Measurements from ENCODE around the gene ZNF316.
"Not testable (repeated sequence)": the region's sequence is repeated elsewhere in the genome, so short reads cannot be mapped to it uniquely, and the experiment has no call there.

ZNF316 gene

DNA sequence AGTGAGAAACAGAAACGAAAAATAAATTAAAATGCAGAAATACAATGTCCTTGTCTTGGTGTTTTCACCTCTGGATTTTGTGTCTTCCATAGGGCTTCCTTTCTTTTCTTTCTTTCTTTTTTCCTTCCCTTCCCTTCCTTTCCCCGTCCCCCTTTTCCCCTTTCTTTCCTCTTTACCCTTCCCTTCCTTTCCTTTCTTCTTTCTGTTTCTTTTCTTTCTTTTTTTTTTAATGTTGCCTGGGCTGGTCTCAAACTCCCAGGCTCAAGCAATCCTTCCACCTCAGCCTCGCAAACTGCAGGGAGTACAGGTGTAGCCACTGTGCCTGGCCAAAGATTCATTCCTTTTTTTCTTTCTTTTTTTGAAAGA is 12.9 kb upstream of the ZNF316 start:
- Histone ChIP-seq H3K4me3 (no peak overlapping the region), H4K20me1 (peaks cover 0 to 4% (median 0%) of the 10 kb centered on the region in 11 experiments; a peak in 1 of 22 replicates), H3K36me3 (no peaks in the 10 kb centered on the region; a peak in 1 of 22 replicates), H3K4me1 (peaks cover 24 to 40% (median 30%) of the 10 kb centered on the region in 10 experiments), H3K9ac (peak overlapping the region in 2 of 11 experiments; percentile 16 to 54; a peak in 2 of 22 replicates), H3K9me3 (replicated peaks in 1 of 11) (peaks cover 0 to 13% (median 0%) of the 10 kb centered on the region in 11 experiments; a peak in 3 of 22 replicates), H3K4me2 (peak overlapping the region; percentile 21 to 71 (median 57); a peak in 20 of 22 replicates), H3K27me3 (peaks cover 0 to 4% (median 0%) of the 10 kb centered on the region in 11 experiments; a peak in 2 of 22 replicates), H3K27ac (no peak overlapping the region)
- no peak for TF ChIP-seq Cebpa-rat (IDR thresholded peaks at IDR 0.05)

- Histone ChIP-seq H3K4me3 (no peak overlapping the region), H3K4me1 (peaks cover 8 to 26% (median 16%) of the 10 kb centered on the region in 10 experiments; a peak in 19 of 20 replicates), H3K27me3 (no peaks in the 10 kb centered on the region), H3K9ac (no peak overlapping the region), H3K4me2 (no peak overlapping the region), H3K27ac (no peak overlapping the region), H4K20me1 (no peaks in the 10 kb centered on the region), H3K36me3 (no peaks in the 10 kb centered on the region), H3K9me3 (replicated peaks in 1 of 11) (no peaks in the 10 kb centered on the region)
- TF ChIP-seq Cebpa-rat (IDR thresholded peaks at IDR 0.05) = no peak
These were observed 9.1 kb upstream of the ZNF316 start for GRCh38 chr7:6628045-6628444.

DNA sequence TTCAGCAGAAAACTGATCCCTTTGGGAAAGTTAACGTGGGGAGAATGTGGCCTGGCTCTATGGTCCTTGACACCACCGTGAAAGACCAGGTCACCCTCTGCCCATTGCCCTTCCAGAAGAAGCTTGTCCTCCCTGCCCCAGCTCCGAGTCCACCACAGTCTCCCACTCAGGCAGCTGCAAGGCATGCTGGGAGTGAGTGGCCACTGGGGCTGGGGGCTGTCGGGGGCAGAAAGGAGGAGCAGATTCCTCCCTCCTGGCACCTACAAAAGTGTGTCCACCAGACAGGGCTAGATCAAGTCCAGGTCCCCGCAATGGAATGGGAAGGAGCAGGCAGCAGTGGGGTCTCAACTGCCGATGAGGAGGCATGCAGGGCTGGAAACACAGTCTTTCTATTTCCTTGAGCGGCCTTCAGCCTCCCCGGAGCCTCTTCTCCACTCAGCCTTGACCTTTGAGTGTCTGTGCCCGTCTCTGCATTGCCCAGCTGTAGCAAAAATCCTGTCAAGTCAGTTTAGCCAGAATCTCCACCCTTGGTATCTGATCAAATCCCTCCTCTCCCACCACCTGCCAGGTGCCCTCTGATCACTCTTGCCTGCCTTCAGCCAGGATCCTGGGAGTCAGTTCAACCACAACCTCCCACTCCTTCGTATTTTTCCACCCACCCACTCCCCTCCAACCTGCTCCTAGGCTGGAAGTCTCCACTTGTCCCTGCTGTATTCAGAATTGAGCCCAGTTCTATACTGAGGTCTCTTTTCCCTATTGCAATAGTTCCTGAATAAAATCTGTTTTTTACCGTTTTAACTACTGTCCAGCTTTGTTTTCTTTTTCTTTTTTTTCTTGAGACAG is 6.9 kb upstream of the ZNF316 start:
- Histone ChIP-seq H3K4me3 (no peak overlapping the region), H3K36me3 (no peaks in the 10 kb centered on the region), H4K20me1 (no peaks in the 10 kb centered on the region), H3K4me2 (peak overlapping the region in 4 of 11 experiments; percentile 3 to 28 (median 16); a peak in 5 of 22 replicates), H3K4me1 (peaks cover 14 to 25% (median 21%) of the 10 kb centered on the region in 10 experiments; a peak in 19 of 20 replicates), H3K9ac (no peak overlapping the region), H3K9me3 (replicated peaks in 1 of 11) (peaks cover 0 to 19% (median 7%) of the 10 kb centered on the region in 11 experiments; a peak in 14 of 22 replicates), H3K27ac (no peak overlapping the region), H3K27me3 (no peaks in the 10 kb centered on the region)
- TF ChIP-seq Cebpa-rat (IDR thresholded peaks at IDR 0.05) = no peak

- Histone ChIP-seq H3K27ac (no peak overlapping the region), H3K36me3 (no peaks in the 10 kb centered on the region), H3K4me3 (no peak overlapping the region), H3K27me3 (no peaks in the 10 kb centered on the region), H4K20me1 (no peaks in the 10 kb centered on the region), H3K4me1 (peaks cover 27 to 39% (median 34%) of the 10 kb centered on the region in 10 experiments), H3K9me3 (replicated peaks in 1 of 11) (peaks cover 0 to 32% (median 7%) of the 10 kb centered on the region in 11 experiments; a peak in 15 of 22 replicates), H3K9ac (no peak overlapping the region), H3K4me2 (no peak overlapping the region)
- no peak for TF ChIP-seq Cebpa-rat (IDR thresholded peaks at IDR 0.05)
These were observed 5.5 kb upstream of the ZNF316 start for GRCh38 chr7:6631605-6632004.

DNA sequence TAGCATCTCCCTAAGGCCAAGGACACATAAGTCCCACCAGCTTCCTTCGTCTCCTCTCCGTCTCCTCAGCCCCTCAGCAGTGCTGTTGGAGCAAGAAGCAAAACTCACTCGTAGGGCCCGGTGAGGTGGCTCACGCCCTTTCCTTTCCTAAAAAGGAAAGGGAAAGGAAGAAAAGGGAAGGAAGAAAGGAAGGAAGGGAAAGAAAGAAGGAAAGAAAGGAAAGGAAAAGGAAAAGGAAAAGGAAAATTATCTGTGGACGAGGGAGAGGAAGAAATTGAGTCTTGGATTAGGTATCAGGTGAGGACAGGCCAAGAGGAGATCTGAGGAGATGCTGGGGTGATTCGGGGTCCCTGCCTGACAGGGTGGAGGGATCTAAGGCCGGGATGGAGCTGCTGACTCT is 3.1 kb upstream of the ZNF316 start:
- Histone ChIP-seq H3K9ac (peak overlapping the region in 1 of 11 experiments; percentile 29; a peak in 1 of 22 replicates), H3K4me2 (peak overlapping the region; percentile 8 to 97 (median 47); a peak in 20 of 22 replicates), H3K27ac (peak overlapping the region in 9 of 11 experiments; percentile 62 to 97 (median 91); a peak in 16 of 22 replicates), H3K36me3 (peaks cover 2 to 6% (median 5%) of the 10 kb centered on the region in 11 experiments; a peak in 13 of 22 replicates), H3K4me1 (peaks cover 38 to 56% (median 50%) of the 10 kb centered on the region in 10 experiments), H3K27me3 (no peaks in the 10 kb centered on the region), H4K20me1 (peaks cover 6 to 16% (median 9%) of the 10 kb centered on the region in 11 experiments; a peak in 15 of 22 replicates), H3K9me3 (replicated peaks in 1 of 11) (peaks cover 0 to 32% (median 7%) of the 10 kb centered on the region in 11 experiments; a peak in 15 of 22 replicates), H3K4me3 (no peak overlapping the region)
- TF ChIP-seq Cebpa-rat (IDR thresholded peaks at IDR 0.05) = no peak

DNA sequence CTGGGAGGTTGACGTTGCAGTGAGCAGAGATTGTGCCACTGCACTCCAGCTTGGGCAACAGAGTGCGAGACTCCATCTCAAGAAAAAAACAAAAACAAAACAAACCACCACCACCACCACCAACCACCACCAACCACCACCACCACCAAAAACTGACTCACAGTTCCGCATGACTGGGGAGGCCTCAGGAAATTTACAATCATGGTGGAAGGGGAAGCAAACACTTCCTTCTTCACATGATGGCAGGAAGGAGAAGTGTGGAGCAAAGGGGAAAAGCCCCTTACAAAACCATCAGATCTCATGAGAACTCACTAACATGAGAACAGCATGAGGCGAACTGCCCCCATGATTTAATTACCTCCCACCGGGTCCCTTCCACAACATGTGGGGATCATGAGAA is 2.1 kb upstream of the ZNF316 start:
- Histone ChIP-seq H3K27ac (peak overlapping the region; percentile 79 to 98 (median 94)), H3K36me3 (peaks cover 11 to 16% (median 14%) of the 10 kb centered on the region in 11 experiments; a peak in 21 of 22 replicates), H4K20me1 (peaks cover 9 to 26% (median 18%) of the 10 kb centered on the region in 11 experiments; a peak in 15 of 22 replicates), H3K9ac (peak overlapping the region in 9 of 11 experiments; percentile 26 to 92 (median 55); a peak in 13 of 22 replicates), H3K4me1 (peaks cover 48 to 64% (median 59%) of the 10 kb centered on the region in 10 experiments), H3K4me2 (peak overlapping the region in 10 of 11 experiments; percentile 81 to 97 (median 88); a peak in 20 of 22 replicates), H3K9me3 (replicated peaks in 1 of 11) (peaks cover 0 to 35% (median 7%) of the 10 kb centered on the region in 11 experiments; a peak in 16 of 22 replicates), H3K4me3 (peak overlapping the region in 6 of 10 experiments; percentile 4 to 46 (median 22); a peak in 2 of 20 replicates)
- peak in 8 of 11 experiments; percentile 23 to 68 (median 42); a peak in 8 of 22 replicates for TF ChIP-seq Cebpa-rat (IDR thresholded peaks at IDR 0.05)
- not testable (repeated sequence) for H3K27me3 ChIP-seq

DNA sequence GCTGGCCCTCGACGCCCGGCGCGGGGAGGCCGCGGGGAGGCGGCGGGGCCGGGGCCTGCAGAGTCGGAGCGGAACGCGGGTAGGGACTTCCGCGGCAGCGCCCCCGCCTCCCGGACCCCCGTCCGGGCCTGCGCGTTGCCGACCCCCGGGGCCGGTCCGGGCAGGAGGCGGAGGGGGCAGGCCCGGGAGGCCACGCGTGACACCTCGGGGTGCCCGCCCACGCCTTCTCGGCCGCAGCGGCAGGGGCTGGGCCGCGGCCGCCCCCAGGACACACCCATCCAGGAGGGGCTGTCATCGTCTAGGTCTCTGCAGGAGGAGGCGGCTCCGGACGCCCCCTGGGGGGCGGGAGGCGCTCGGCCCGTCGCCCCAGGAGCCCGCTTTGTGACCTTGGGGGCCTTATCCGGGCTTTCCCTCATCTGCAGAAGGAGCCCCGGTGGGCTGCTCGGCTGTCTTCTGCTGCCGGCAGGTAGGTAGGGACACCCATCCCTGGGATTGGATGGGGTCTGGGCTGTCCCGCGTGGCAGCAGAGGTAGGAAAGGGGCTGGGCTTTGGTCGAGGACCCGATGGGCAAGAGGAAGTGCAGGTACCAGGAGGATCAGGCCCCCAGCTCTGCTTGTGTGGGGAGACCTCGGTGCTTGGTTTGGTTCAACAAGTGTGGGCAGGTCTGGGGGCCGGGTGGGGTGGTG is 569 bp downstream of the ZNF316 start:
- Histone ChIP-seq H3K4me1 (peaks cover 55 to 67% (median 60%) of the 10 kb centered on the region in 10 experiments), H3K27ac (peak overlapping the region; percentile 91 to 98 (median 94)), H3K9me3 (replicated peaks in 1 of 11) (peaks cover 0 to 41% (median 7%) of the 10 kb centered on the region in 11 experiments; a peak in 16 of 22 replicates), H4K20me1 (peaks cover 28 to 53% (median 46%) of the 10 kb centered on the region in 11 experiments; a peak in 21 of 22 replicates), H3K36me3 (peaks cover 38 to 43% (median 41%) of the 10 kb centered on the region in 11 experiments), H3K4me2 (peak overlapping the region; percentile 81 to 97 (median 92)), H3K4me3 (peak overlapping the region; percentile 74 to 96 (median 84)), H3K27me3 (no peaks in the 10 kb centered on the region), H3K9ac (peak overlapping the region; percentile 83 to 98 (median 89))
- no peak for TF ChIP-seq Cebpa-rat (IDR thresholded peaks at IDR 0.05)

GRCh38 chr7:6639032-6639431 is 1.9 kb downstream of the ZNF316 start:
- H3K9ac ChIP-seq = peak overlapping the region in 9 of 11 experiments; percentile 87 to 98 (median 89); a peak in 10 of 22 replicates
- H3K4me2 ChIP-seq = peak overlapping the region; percentile 81 to 97 (median 92)
- H3K4me3 ChIP-seq = peak overlapping the region in 9 of 10 experiments; percentile 74 to 96 (median 84); a peak in 14 of 20 replicates
- no peaks in the 10 kb centered on the region for H3K27me3 ChIP-seq
- peaks cover 50 to 62% (median 55%) of the 10 kb centered on the region in 10 experiments for H3K4me1 ChIP-seq
- peaks cover 42 to 66% (median 59%) of the 10 kb centered on the region in 11 experiments for H4K20me1 ChIP-seq
- no peak for TF ChIP-seq Cebpa-rat (IDR thresholded peaks at IDR 0.05)
- H3K36me3 ChIP-seq = peaks cover 52 to 56% (median 54%) of the 10 kb centered on the region in 11 experiments
- H3K27ac ChIP-seq = peak overlapping the region in 5 of 11 experiments; percentile 11 to 91 (median 45); a peak in 6 of 22 replicates
- H3K9me3 ChIP-seq (replicated peaks in 1 of 11) = peaks cover 0 to 36% (median 7%) of the 10 kb centered on the region in 11 experiments; a peak in 16 of 22 replicates

Data from BLaER1 treated with 17β-estradiol and CSF1 and Interleukin-3, amounts not matched to agents 10 nM and 100 nM (cell line).